ENCODE results near the gene ERAS. TPM values are rescaled to one million over a fixed set of nuclear protein-coding genes. Genes with fewer than 3 reads are reported as not detected.
A peak's percentile ranks its signal among the peaks of the same experiment; 100 is the strongest.

The ERAS gene
- total and polyA plus RNA-seq, 3 experiments from 2014 or later = 0.18 TPM; not detected in 2

DNA sequence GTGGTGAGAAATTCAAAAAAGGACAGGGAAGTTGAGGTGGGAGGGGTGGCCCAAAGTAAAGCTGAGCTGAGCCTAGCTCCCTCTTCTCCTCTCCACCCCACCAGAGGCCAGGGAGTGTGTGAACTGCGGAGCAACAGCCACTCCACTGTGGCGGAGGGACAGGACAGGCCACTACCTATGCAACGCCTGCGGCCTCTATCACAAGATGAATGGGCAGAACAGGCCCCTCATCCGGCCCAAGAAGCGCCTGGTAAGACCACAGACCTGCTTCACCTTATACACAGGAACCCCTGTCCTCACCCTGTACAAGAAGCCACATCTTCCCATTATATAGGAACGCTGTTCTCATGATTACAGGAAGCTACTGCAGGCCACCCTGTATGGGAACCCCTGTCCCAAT, 34.1 kb upstream of the ERAS start:
- H3K27ac Mint-ChIP-seq = no peak overlapping the region
- CTCF ChIA-PET = no interaction called here
- peaks cover 7 to 13% (median 9%) of the 10 kb centered on the region in 3 donors for H3K4me1 Mint-ChIP-seq
- H3K27me3 Mint-ChIP-seq = peaks cover 0 to 11% of the 10 kb centered on the region in 2 donors
- no peaks in the 10 kb centered on the region for H3K36me3 Mint-ChIP-seq
- H3K4me1 ChIP-seq (ENCODE audit: insufficient read depth, low read length) = no peaks in the 10 kb centered on the region
- H3K27ac ChIP-seq (ENCODE audit: low read depth, low read length) = no peak overlapping the region
- no peak overlapping the region for H3K4me3 Mint-ChIP-seq
- no peaks in the 10 kb centered on the region for H3K36me3 ChIP-seq (ENCODE audit: insufficient read depth, low read length)
- POLR2A ChIA-PET = no interaction called here
- H3K9me3 Mint-ChIP-seq = no peaks in the 10 kb centered on the region
- no peaks in the 10 kb centered on the region for H3K9me3 ChIP-seq (ENCODE audit: low read length)
- no peaks in the 10 kb centered on the region for H3K27me3 ChIP-seq (ENCODE audit: insufficient read depth, low read length, poor library complexity, severe bottlenecking)
- DNase-seq = no peak
- H3K4me3 ChIP-seq (ENCODE audit: low read length) = no peak overlapping the region

DNA sequence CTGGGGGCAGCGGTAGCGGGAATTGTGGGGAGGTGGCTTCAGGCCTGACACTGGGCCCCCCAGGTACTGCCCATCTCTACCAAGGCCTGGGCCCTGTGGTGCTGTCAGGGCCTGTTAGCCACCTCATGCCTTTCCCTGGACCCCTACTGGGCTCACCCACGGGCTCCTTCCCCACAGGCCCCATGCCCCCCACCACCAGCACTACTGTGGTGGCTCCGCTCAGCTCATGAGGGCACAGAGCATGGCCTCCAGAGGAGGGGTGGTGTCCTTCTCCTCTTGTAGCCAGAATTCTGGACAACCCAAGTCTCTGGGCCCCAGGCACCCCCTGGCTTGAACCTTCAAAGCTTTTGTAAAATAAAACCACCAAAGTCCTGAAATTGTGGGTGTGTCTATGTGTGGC, 32.4 kb upstream of the ERAS start:
- Mint-ChIP-seq H3K4me1 (peaks cover 6 to 9% (median 7%) of the 10 kb centered on the region in 3 donors), H3K27ac (no peak overlapping the region), H3K4me3 (no peak overlapping the region), H3K36me3 (no peaks in the 10 kb centered on the region), H3K9me3 (no peaks in the 10 kb centered on the region), H3K27me3 (peaks cover 0 to 11% of the 10 kb centered on the region in 2 donors)
- H3K4me3 ChIP-seq (ENCODE audit: low read length) = no peak overlapping the region
- POLR2A ChIA-PET = no interaction called here
- H3K4me1 ChIP-seq (ENCODE audit: insufficient read depth, low read length) = no peaks in the 10 kb centered on the region
- H3K27me3 ChIP-seq (ENCODE audit: insufficient read depth, low read length, poor library complexity, severe bottlenecking) = no peaks in the 10 kb centered on the region
- no peak for DNase-seq
- CTCF ChIA-PET = no interaction called here
- H3K9me3 ChIP-seq (ENCODE audit: low read length) = no peaks in the 10 kb centered on the region
- H3K27ac ChIP-seq (ENCODE audit: low read depth, low read length) = no peak overlapping the region
- H3K36me3 ChIP-seq (ENCODE audit: insufficient read depth, low read length) = no peaks in the 10 kb centered on the region

DNA sequence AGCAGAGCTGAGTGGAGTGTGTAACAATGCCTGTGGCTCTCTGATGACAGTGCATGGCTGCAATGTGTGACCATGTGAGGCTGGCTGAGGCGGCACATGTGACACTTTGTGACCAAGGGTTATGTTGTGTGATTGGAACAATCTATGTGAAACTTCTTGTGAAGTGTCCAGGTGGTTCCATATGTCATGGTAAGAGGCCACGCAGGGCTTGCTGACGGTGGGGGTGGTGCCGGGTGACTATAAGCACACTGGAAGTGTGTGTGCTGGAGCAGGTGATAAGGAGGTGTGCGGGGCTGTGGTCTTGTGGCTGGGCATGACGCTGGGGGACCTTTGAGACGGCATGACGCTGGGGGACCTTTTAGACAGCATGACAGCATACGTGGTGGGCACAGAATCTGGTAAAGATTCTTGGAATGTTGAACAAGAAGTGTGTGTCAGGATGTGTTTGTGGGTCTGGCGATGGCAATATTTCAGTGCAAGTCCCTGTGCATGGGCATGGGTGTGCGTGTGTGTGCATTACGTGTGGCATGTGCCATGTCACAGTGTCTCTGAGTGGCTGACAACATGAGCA, 31.9 kb upstream of the ERAS start:
- POLR2A ChIA-PET = no interaction called here

DNA sequence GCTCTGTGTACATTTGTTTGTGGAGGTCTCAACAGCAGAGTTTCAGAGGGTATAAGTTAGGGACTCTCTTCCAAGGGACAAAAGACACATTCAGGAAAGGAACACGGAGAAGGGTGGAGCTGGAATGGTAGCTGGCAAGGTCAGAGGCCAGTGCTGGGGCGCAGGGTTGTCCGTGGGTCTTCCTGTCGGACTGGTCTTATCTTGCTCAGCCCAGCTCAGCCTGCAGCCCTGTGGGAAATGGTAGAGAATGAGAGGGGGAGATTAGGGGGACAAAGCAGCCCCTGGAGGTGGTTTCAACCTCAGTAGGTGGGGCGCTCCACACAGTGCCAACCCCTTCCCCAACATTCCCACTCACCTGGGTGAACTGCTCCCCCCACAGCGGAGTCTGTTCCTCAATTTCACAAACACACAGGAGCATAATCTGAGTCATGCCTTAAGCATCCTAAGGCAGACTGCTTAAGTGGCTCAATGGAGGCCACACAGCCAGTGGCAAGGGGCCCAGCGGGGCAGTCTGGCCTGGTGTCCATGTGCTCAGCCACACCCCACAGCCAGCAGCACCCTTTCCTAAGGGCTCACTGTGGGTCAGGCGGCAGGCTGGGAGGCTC, 31.3 kb upstream of the ERAS start:
- Mint-ChIP-seq H3K27me3 (peaks cover 0 to 10% of the 10 kb centered on the region in 2 donors), H3K27ac (no peak overlapping the region), H3K9me3 (no peaks in the 10 kb centered on the region), H3K4me1 (peaks cover 0 to under 1% (median 0%) of the 10 kb centered on the region in 3 donors), H3K36me3 (no peaks in the 10 kb centered on the region), H3K4me3 (no peak overlapping the region)
- POLR2A ChIA-PET = no interaction called here
- Histone ChIP-seq H3K9me3 (ENCODE audit: low read length) (no peaks in the 10 kb centered on the region), H3K27ac (ENCODE audit: low read depth, low read length) (no peak overlapping the region), H3K36me3 (ENCODE audit: insufficient read depth, low read length) (no peaks in the 10 kb centered on the region), H3K4me3 (ENCODE audit: low read length) (no peak overlapping the region), H3K27me3 (ENCODE audit: insufficient read depth, low read length, poor library complexity, severe bottlenecking) (no peaks in the 10 kb centered on the region), H3K4me1 (ENCODE audit: insufficient read depth, low read length) (no peaks in the 10 kb centered on the region)
- DNase-seq = no peak
- CTCF ChIA-PET = no interaction called here

More for the DNA sequence above, 31.9 kb upstream of the ERAS start:
- Histone ChIP-seq H3K27me3 (ENCODE audit: insufficient read depth, low read length, poor library complexity, severe bottlenecking) (no peaks in the 10 kb centered on the region), H3K36me3 (ENCODE audit: insufficient read depth, low read length) (no peaks in the 10 kb centered on the region), H3K4me1 (ENCODE audit: insufficient read depth, low read length) (no peaks in the 10 kb centered on the region), H3K27ac (ENCODE audit: low read depth, low read length) (no peak overlapping the region), H3K9me3 (ENCODE audit: low read length) (no peaks in the 10 kb centered on the region), H3K4me3 (ENCODE audit: low read length) (no peak overlapping the region)
- CTCF ChIA-PET = no interaction called here
- Mint-ChIP-seq H3K36me3 (no peaks in the 10 kb centered on the region), H3K27me3 (peaks cover 0 to 11% of the 10 kb centered on the region in 2 donors), H3K4me3 (no peak overlapping the region), H3K27ac (no peak overlapping the region), H3K9me3 (no peaks in the 10 kb centered on the region), H3K4me1 (peaks cover 3 to 6% (median 5%) of the 10 kb centered on the region in 3 donors)
- DNase-seq = peak in 1 of 5 donors; percentile 58

DNA sequence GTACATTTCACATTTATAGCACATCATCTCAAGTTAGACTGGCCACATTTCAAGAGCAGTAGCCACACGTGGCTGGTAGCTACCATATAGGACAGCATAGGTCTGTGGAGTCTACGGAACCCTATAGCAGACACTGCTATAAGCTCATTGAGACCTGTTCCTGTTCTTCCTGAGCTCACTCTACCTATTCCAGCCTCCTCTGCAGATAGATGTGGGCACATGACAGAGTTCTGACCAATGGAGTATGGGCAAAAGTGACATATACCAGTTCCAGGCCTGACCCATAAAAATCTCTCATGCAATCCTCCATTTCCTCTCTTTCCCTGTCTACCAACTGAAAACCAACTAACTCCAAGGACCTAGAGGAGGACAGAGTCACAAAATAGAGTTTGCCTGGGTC, 28.0 kb upstream of the ERAS start:
- H3K4me3 ChIP-seq (ENCODE audit: low read length) = no peak overlapping the region
- no peaks in the 10 kb centered on the region for H3K27me3 ChIP-seq (ENCODE audit: insufficient read depth, low read length, poor library complexity, severe bottlenecking)
- Mint-ChIP-seq H3K27me3 (peaks cover 0 to 9% of the 10 kb centered on the region in 2 donors), H3K36me3 (peaks cover 0 to 8% (median 0%) of the 10 kb centered on the region in 3 donors), H3K4me1 (peaks cover 10 to 23% (median 13%) of the 10 kb centered on the region in 3 donors), H3K27ac (no peak overlapping the region), H3K9me3 (no peaks in the 10 kb centered on the region), H3K4me3 (peak overlapping the region in 1 of 7 donors; percentile 25)
- H3K36me3 ChIP-seq (ENCODE audit: insufficient read depth, low read length) = no peaks in the 10 kb centered on the region
- no peaks in the 10 kb centered on the region for H3K9me3 ChIP-seq (ENCODE audit: low read length)
- ChIA-PET POLR2A (interaction anchor here (0.7 kb wide), 1 partner anchor 10 kb away, joined by 3 read pairs; no protein-coding TSS in a partner anchor), CTCF (no interaction called here)
- no peak overlapping the region for H3K27ac ChIP-seq (ENCODE audit: low read depth, low read length)
- DNase-seq = no peak
- peaks cover 5% of the 10 kb centered on the region for H3K4me1 ChIP-seq (ENCODE audit: insufficient read depth, low read length)

DNA sequence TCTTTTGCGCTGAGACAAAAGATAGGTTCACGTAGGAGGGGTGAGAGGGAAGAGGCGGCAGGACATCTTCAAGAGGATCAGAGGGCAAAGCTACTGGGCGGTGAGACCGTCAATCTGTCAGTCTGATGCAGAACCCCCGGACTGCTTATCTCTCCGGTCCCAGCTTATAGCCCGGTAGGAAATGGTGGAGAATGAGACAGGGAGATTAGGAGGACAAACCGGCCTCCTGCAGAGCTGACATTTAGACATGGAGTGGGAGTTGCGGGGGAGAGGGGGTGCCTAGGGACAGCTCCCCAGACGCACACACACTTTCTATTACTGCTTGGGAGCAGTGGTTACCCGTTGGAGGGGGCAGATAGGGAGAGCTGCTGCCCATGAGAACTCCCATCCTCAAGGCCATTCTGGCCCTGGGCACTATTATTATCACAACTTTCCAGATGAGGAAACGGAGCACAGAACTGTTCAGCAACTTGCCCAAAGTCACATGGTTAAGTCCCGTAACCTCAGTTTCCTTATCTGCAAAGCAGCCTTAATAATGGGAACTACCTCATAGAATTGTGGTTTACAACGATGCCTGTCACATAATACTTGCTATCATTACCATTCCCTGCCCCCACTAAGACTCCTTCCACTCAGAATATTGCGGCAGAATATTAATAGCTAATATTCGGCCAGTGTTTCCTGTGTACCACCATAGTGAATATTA, 25.6 kb upstream of the ERAS start:
- H3K4me3 Mint-ChIP-seq = peak overlapping the region; percentile 91 to 98 (median 95)
- ChIA-PET POLR2A (interaction anchor here (0.6 to 1.9 kb wide), 7 partner anchors 63 to 124 kb away, joined by 3 to 9 read pairs (median 4); partner anchors contain the start of genes PQBP1, SUV39H1 and TIMM17B), CTCF (interaction anchor here (0.9 to 1.8 kb wide), 3 partner anchors 63 to 152 kb away, joined by 3 to 6 read pairs (median 5); partner anchors contain the start of genes PQBP1 and TIMM17B)
- H3K27ac Mint-ChIP-seq = peak overlapping the region; percentile 92 to 100 (median 99)
- DNase-seq = no peak
- Histone ChIP-seq H3K27me3 (ENCODE audit: insufficient read depth, low read length, poor library complexity, severe bottlenecking) (no peaks in the 10 kb centered on the region), H3K4me1 (ENCODE audit: insufficient read depth, low read length) (peaks cover 5% of the 10 kb centered on the region), H3K27ac (ENCODE audit: low read depth, low read length) (peak overlapping the region; percentile 95), H3K9me3 (ENCODE audit: low read length) (no peaks in the 10 kb centered on the region), H3K4me3 (ENCODE audit: low read length) (peak overlapping the region; percentile 87), H3K36me3 (ENCODE audit: insufficient read depth, low read length) (no peaks in the 10 kb centered on the region)
- H3K4me1 Mint-ChIP-seq = peaks cover 13 to 23% (median 15%) of the 10 kb centered on the region in 3 donors
- H3K9me3 Mint-ChIP-seq = no peaks in the 10 kb centered on the region
- H3K27me3 Mint-ChIP-seq = peaks cover 0 to 7% of the 10 kb centered on the region in 2 donors
- H3K36me3 Mint-ChIP-seq = peaks cover 0 to 27% (median 0%) of the 10 kb centered on the region in 3 donors

DNA sequence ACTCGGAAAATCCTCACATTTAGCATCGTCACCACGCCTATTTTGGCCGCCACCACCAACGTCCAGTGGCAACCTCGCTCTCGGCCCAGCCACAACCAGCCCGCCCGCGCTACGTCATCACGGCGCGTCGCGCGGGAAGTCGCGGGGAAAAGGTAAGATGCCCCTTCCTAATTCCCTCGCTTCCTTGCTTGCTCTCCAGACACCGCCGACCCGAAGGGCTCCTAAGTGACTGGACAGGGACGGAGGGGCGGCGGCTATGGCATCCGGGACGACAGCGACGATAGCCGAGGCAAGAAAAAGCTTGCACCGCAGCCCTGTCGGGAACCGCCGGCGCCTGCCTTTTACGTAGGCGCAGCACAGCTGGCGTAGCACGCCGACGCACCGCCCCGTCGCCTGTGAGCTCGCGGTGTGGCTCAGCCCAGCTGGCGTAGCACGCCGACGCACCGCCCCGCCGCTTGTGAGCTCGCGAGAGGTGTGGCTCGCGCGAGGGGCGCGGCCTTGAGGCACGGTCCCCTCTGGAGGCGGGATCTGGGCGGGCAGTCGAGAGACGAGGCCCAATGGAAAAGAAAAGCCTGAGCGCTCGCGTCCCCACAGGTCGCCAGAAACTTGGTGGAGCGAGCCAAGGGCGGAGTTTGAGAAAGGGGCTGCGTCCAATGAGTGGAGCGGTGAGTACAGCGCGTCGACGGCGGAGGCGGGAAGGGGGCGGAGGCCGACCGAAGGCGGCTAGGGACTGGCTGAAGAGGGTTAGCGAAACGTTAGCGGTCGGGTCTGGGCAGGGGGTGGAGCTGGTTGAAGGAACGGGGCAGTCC, 24.8 kb upstream of the ERAS start, which contains the start of gene HDAC6:
HDAC6 (plus strand) TSS at position 788 of the 809 bp plus-strand sequence. CDS start 626 bp downstream, outside the sequence.
- Histone ChIP-seq H3K4me3 (ENCODE audit: low read length) (peak within 1 kb of the TSS; percentile 87), H3K36me3 (ENCODE audit: insufficient read depth, low read length) (no peaks in the 10 kb centered on the region), H3K4me1 (ENCODE audit: insufficient read depth, low read length) (peaks cover 5% of the 10 kb centered on the region), H3K27me3 (ENCODE audit: insufficient read depth, low read length, poor library complexity, severe bottlenecking) (no peaks in the 10 kb centered on the region), H3K27ac (ENCODE audit: low read depth, low read length) (peak within 1 kb of the TSS; percentile 95), H3K9me3 (ENCODE audit: low read length) (no peaks in the 10 kb centered on the region)
- Mint-ChIP-seq H3K4me3 (peak within 1 kb of the TSS; percentile 91 to 98 (median 95)), H3K36me3 (peaks cover 0 to 30% (median 0%) of the 10 kb centered on the region in 3 donors), H3K9me3 (no peaks in the 10 kb centered on the region), H3K27me3 (peaks cover 0 to 5% of the 10 kb centered on the region in 2 donors), H3K4me1 (peaks cover 13 to 23% (median 15%) of the 10 kb centered on the region in 3 donors), H3K27ac (peak within 1 kb of the TSS; percentile 92 to 100 (median 99))
- peak; percentile 90 to 97 (median 94) for DNase-seq
- CTCF ChIA-PET = interaction anchor here (0.9 to 1.8 kb wide), 3 partner anchors 64 to 153 kb away, joined by 3 to 6 read pairs (median 5); partner anchors contain the start of genes PQBP1 and TIMM17B
- POLR2A ChIA-PET = interaction anchor here (0.6 to 1.9 kb wide), 13 partner anchors 61 to 1118 kb away, joined by 3 to 9 read pairs (median 3); partner anchors contain the start of genes GRIPAP1, PQBP1, SUV39H1 and TIMM17B
